HG02938 (cell line): ENCODE results near the gene RUVBL2.
"Not testable (repeated sequence)": the region's sequence is repeated elsewhere in the genome, so short reads cannot be mapped to it uniquely, and the experiment has no call there.

ENCODE experiments used
- ATAC-seq: cut with Tn5 transposase; IDR thresholded peaks from one replicate; pipeline ENCODE4 v1.9.1; 2021; ENCODE audit warnings: mild to moderate bottlenecking, moderate library complexity; ENCODE audit not compliant: unreplicated experiment

The RUVBL2 gene

GRCh38 chr19:49016067-49016839 lies 22.6 kb downstream of the RUVBL2 start:
- no peak for ATAC-seq

DNA sequence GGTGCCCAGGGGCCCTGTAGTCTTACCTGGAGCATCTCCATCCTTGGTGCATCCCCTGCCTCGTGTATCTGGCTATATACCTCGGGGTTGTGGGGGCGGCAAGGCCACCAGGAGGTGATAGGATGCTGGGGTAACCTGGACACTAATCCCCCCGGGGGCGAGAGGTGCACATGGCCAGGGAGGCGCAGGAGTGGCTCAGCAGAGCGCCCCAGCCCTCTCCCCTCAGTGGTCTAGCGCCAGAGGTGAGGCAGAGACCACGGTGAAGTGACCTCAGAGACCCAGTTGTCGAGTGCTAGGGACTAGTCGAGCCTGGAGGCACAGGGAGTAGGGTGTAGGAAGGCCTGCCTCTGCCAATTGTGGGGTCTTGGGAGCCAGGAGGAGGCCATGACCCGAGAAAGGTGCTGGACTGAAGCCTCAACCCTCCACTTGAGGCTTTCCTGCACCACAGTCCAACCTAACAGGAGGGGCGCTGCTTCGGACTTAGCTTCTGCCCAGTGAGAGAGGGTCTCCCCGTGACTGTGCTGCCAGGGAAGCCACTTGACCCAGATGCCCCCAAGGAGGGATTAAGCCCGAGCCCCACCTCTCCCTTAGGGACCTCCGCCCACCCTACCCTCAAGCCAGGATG lies 23.5 kb downstream of the RUVBL2 start, which contains the start of gene LHB:
Gene LHB, minus strand, starts transcription at position 51 of the 625 bp plus-strand sequence. Its CDS starts 10 bp downstream, at position 41.
- ATAC-seq, result no peak

GRCh38 chr19:49017666-49018351 lies 24.1 kb downstream of the RUVBL2 start:
- no peak for ATAC-seq

GRCh38 chr19:49018388-49019241 lies 24.9 kb downstream of the RUVBL2 start:
- ATAC-seq, result not testable (repeated sequence)

DNA sequence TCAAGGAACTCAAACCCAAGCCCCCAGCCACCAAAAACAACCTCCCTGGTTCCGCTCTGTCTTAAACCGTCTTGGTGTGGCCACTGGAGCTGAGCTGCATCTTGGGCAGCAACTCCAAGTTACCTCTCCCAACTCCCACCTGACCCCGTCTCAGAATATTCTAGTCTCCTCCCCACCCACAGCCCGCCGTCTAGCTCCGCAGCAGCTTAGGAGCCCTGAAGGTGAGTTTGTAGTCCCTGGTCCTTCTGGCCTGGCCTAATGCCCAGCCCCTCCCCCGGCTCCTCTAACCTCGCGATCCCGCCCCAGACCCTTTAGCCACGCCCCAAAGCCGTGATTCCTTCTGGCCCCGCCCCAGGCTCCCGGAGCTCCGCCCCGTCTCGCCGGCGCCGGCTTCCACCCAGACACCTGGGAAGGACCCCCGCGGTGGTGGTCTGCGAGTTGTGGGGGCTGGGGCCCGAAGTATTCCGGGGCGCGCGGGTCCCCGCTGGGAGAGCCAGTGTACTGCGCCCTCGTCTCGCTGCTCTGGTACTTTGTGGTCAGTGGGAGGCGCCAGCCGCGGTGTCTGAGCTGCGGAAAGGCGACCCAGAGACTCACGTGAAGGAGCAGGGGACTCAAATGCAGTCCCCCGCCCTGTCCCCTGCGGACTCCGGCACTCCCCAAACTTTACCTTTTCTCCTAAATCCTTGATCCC lies 25.7 kb downstream of the RUVBL2 start:
- no peak for ATAC-seq

DNA sequence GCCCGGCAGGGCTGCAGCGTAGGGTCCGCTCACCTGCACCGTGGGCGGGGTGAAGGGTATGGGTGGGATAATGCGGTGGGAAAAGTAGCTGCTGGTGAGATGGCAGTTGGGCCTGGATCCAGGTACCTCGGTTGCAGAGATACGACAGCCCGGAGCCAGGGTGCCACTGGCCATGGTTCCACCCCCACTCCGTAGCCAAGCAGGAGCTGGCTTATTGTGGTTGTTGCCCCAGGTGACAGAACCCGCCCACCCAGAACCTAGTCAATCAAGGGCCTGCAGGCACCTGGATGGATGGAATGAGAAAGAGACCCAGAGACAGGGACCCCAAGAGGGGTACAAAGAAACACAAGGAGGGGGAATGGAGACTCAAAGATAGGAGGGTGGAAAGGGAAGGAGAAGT lies 26.7 kb downstream of the RUVBL2 start:
- ATAC-seq, result no peak

- no peak for ATAC-seq
Observed at GRCh38 chr19:49020931-49021895, 27.5 kb downstream of the RUVBL2 start.

- no peak for ATAC-seq
Observed at GRCh38 chr19:49022116-49022515, 28.4 kb downstream of the RUVBL2 start.

GRCh38 chr19:49024233-49024632 lies 30.5 kb downstream of the RUVBL2 start, which contains the start of gene CGB3:
Gene CGB3, minus strand, starts transcription at chr19:49024333. Its CDS starts 362 bp downstream, at chr19:49023971.
- not testable (repeated sequence) for ATAC-seq

DNA sequence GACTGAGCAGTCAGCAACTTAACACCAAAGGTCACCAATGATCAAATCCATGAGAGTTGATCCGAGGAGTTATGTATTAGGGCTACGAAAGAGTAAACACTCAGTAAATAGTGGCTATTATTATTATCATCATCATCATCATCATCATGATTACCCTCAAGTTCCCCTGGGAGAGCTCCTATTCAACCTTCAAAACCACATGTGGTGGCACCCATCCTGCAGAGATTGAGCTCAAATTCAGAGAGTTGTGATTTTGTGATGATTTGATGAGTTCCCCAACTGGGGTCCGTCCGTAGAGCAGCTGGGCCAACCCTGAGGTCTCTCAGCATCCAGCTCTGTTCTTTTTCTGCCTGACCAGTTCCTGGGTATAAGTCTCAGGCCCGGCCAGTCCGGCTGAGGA lies 31.4 kb downstream of the RUVBL2 start:
- ATAC-seq, result not testable (repeated sequence)

DNA sequence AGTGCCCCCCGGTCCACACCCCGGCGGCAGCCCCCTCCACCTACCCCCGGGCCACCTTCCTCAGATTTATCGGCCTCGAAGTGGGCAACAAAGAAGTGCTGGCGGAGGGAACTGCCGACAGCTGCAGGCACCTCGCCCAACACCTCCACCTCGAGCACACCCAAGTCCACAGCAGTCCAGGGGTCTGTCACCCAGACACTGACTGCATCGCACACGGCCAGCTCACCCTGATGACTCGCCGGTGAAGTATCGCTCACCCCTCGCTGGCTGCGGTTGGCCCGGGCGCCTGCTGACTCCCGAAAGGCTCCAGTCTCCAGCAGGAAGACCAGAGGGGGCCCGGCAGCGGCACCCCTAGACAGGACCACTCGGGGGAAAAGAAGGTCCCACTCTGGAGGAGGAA lies 31.9 kb downstream of the RUVBL2 start:
- not testable (repeated sequence) for ATAC-seq

GRCh38 chr19:49028686-49029085 lies 35.0 kb downstream of the RUVBL2 start:
- not testable (repeated sequence) for ATAC-seq

- not testable (repeated sequence) for ATAC-seq
Observed at GRCh38 chr19:49029749-49030148, 36.1 kb downstream of the RUVBL2 start.

DNA sequence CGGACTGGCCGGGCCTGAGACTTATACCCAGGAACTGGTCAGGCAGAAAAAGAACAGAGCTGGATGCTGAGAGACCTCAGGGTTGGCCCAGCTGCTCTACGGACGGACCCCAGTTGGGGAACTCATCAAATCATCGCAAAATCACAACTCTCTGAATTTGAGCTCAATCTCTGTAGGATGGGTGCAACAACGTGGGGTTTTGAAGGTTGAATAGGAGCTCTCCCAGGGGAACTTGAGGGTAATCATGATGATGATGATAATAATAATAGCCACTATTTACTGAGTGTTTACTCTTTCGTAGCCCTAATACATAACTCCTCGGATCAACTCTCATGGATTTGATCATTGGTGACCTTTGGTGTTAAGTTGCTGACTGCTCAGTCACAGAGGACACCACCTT lies 36.6 kb downstream of the RUVBL2 start:
- not testable (repeated sequence) for ATAC-seq

GRCh38 chr19:49031642-49032301 lies 38.1 kb downstream of the RUVBL2 start, which contains the start of gene CGB2:
Gene CGB2, plus strand, starts transcription at chr19:49031890. Its CDS starts 206 bp downstream, at chr19:49032096.
- not testable (repeated sequence) for ATAC-seq

DNA sequence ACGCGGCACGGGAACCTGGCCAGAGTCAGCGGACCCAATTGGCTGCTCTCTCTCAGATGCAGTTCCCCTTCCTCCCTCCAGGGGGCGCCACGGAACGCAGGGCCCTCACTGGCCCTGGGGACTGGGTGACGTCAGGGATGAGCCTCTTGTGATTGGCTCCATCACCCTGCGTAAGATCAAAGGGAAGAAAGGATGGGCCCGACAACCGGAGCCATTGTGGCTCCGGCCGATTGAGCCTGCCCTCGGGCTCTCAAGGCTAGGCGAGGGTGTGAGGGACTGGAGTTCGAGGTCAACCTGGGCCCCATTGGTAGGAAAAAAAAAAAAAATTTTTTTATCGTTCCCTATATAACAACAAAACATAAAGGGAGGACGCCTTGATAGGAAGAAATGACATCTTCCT lies 43.1 kb downstream of the RUVBL2 start, which contains the start of gene CGB1:
Gene CGB1, minus strand, starts transcription at position 81 of the 400 bp plus-strand sequence. CDS start 184 bp downstream, outside the sequence.
- not testable (repeated sequence) for ATAC-seq

GRCh38 chr19:49038111-49038510 lies 44.4 kb downstream of the RUVBL2 start:
- ATAC-seq, result not testable (repeated sequence)
